OCI-LY3 (cell line): Measurements from ENCODE around the gene SUCLG2.

ENCODE experiments used
- EZH2phosphoT487 ChIP-seq: fragments of 200-600 bp; shearing (Covaris generic); IDR thresholded peaks from 2 replicates; pipeline ENCODE4 v1.6.1; 2018; ENCODE audit warnings: antibody characterized with exemption, mixed run types, low read depth
- TF ChIP-seq, protein P1 (sequence below): fragments of 200-600, 300-600 bp; sonication (generic); IDR thresholded peaks from 2 replicates; pipeline ENCODE4 v1.5.1; 2014; ENCODE audit warnings: antibody characterized with exemption, low read length, low read depth

DNA sequence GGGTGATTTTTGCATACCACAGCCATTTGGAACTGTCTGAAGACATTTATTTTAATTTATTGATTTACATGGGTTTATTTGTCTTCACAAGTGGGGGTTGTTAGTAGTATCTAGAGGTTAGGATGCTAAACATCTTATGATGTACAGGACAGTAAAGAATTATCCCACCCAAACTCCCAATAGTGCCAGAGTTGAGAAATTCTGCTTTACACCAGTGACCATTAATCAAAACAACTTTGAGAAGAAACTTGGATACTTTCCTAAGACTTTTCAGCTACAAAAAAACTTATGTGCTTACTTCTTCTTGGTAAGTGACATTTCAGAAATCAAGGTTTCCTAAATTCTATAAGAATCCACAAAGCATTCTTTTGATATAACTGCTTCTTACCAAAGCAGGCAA lies 156.7 kb downstream of the SUCLG2 start:
- TF ChIP-seq, protein P1, sequence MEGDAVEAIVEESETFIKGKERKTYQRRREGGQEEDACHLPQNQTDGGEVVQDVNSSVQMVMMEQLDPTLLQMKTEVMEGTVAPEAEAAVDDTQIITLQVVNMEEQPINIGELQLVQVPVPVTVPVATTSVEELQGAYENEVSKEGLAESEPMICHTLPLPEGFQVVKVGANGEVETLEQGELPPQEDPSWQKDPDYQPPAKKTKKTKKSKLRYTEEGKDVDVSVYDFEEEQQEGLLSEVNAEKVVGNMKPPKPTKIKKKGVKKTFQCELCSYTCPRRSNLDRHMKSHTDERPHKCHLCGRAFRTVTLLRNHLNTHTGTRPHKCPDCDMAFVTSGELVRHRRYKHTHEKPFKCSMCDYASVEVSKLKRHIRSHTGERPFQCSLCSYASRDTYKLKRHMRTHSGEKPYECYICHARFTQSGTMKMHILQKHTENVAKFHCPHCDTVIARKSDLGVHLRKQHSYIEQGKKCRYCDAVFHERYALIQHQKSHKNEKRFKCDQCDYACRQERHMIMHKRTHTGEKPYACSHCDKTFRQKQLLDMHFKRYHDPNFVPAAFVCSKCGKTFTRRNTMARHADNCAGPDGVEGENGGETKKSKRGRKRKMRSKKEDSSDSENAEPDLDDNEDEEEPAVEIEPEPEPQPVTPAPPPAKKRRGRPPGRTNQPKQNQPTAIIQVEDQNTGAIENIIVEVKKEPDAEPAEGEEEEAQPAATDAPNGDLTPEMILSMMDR: no peak
- no peak for TF ChIP-seq EZH2phosphoT487
